Pancreas (tissue), 10 donors: ENCODE results near the gene SMYD3. TPM values are rescaled to one million over a fixed set of nuclear protein-coding genes. Genes with fewer than 3 reads are reported as not detected.

Experiments used
- ATAC-seq, 4 donors: fragments of 200-7000 bp; cut with Tn5 transposase; one replicate each; pipeline versions ENCODE4 v1.8.0 to v1.9.1; 2020; ENCODE audit warnings: mild to moderate bottlenecking in 4 of 4, moderate library complexity in 4 of 4
- DNase-seq, 6 donors: peaks; one replicate each; pipeline ENCODE4 v3.0.0-alpha.2; 2020
- FAIRE-seq: peaks from 2 replicates; lab custom pipeline; 2012; peaks lifted over from hg19 to GRCh38; lab: Jason Lieb, UNC
- H3K27ac ChIP-seq, 4 donors: fragments of 200-600 bp; sonication (generic); 1 replicate in 3 of 4; 2 replicates in 1 of 4; pipeline versions ENCODE4 v1.5.0 to v1.8.0; 2020
- H3K27me3 ChIP-seq, 4 donors: fragments of 200-600 bp; one replicate each; pipeline ENCODE4 v1.8.0; 2021
- H3K36me3 ChIP-seq, 3 donors: fragments of 200-600 bp; sonication (generic) in 1 of 3; one replicate each; pipeline versions ENCODE4 v1.5.0 to v1.8.0; 2020 to 2021
- H3K4me1 ChIP-seq, 3 donors: fragments of 200-600 bp; one replicate each; pipeline ENCODE4 v1.8.0; 2021
- H3K4me3 ChIP-seq, 4 donors: fragments of 200-600 bp; sonication (generic) in 2 of 4; one replicate each; pipeline versions ENCODE4 v1.5.0 to v1.8.0; 2020 to 2021
- H3K9me3 ChIP-seq, 4 donors: fragments of 200-600 bp; one replicate each; pipeline ENCODE4 v1.8.0; 2021
- CTCF ChIP-seq, 4 donors: fragments of 200-600 bp; sonication (generic) in 3 of 4; IDR thresholded peaks; one replicate each; pipeline versions ENCODE4 v1.5.0 to v1.8.0; 2021; ENCODE audit warnings: antibody characterized with exemption in 4 of 4
- WGBS, 2 donors: extraction: QIAGEN DNeasy Blood & Tissue Kit; methylation state at CpG; one replicate each; pipeline ENCODE4 v1.1.7; 2013; 5-methylcytosine and 5-hydroxymethylcytosine counted together
- intact Hi-C, 3 donors: fragments of 100-400 bp; cut with DNase I; formaldehyde crosslinking; loops; one replicate each; pipeline versions ENCODE4 v1.11.1 to v1.14.2; 2022
- polyA plus RNA-seq, 2 donors: library from polyadenylated mRNA; stranded (reverse); fragments of 200-250 nt; gene quantifications; one replicate each; pipeline ENCODE4 v1.2.3, GENCODE V29; 2013
- total RNA-seq, 6 donors: library from RNA; stranded (reverse); fragmentation: NEBNext Ultra II Directional in 4 of 6; extraction: Animal tissue kit (Norgen Biotek cat#: 25700) in 4 of 6; gene quantifications; one replicate each; pipeline versions ENCODE4 v1.2.1 to v1.2.4, GENCODE V29; 2021 to 2023
- donor health status: healthy with polysubstance abuse.
- donor health status: DM: no; HTN: no; CAD: no; lungs with moderate emphysema.
- donor health status: DM: no; HTN: no; CAD: no.
- donor health status: control.
- donor health status: control.
- donor health status: Bipolar disorder and iron deficiency.
- donor health status: DM: yes; HTN: yes; CAD: no.
- donor health status: DM: no; HTN: no; CAD: no.
- donor health status: DM: no; HTN: no; CAD: no.
- donor health status: DM: yes; HTN: yes; CAD: no.

SMYD3 gene
- total and polyA plus RNA-seq, 8 donors, result 4.6 to 10.5 (median 6.7) TPM

- H3K27ac ChIP-seq, result no peak overlapping the region
- H3K4me3 ChIP-seq, result no peak overlapping the region
- FAIRE-seq (no peak), DNase-seq (no peak), ATAC-seq (no peak)
- H3K9me3 ChIP-seq, result no peaks in the 10 kb centered on the region
- H3K4me1 ChIP-seq, result no peaks in the 10 kb centered on the region
- no peaks in the 10 kb centered on the region for H3K27me3 ChIP-seq
- WGBS, 2 donors, result 85 to 97% methylated on average over 3 of the region's 3 CpGs
- TF ChIP-seq CTCF (IDR thresholded peaks at IDR 0.05), result no peak
- no peaks in the 10 kb centered on the region for H3K36me3 ChIP-seq
- intact Hi-C loops, result no loop called here
These were observed 610.8 kb downstream of the SMYD3 start for GRCh38 chr1:245896258-245896657.

GRCh38 chr1:245895455-245895959, 611.6 kb downstream of the SMYD3 start:
- no peak for TF ChIP-seq CTCF (IDR thresholded peaks at IDR 0.05)
- no peak overlapping the region for H3K27ac ChIP-seq
- FAIRE-seq (no peak), ATAC-seq (no peak), DNase-seq (no peak)
- H3K36me3 ChIP-seq, result no peaks in the 10 kb centered on the region
- no peaks in the 10 kb centered on the region for H3K4me1 ChIP-seq
- H3K27me3 ChIP-seq, result no peaks in the 10 kb centered on the region
- intact Hi-C loops, result no loop called here
- H3K9me3 ChIP-seq, result no peaks in the 10 kb centered on the region
- WGBS, 2 donors, result 93 to 96% methylated on average over 5 of the region's 5 CpGs
- H3K4me3 ChIP-seq, result no peak overlapping the region

GRCh38 chr1:245894843-245895242, 612.2 kb downstream of the SMYD3 start:
- no peak for ATAC-seq
- Histone ChIP-seq H3K9me3 (no peaks in the 10 kb centered on the region), H3K4me3 (no peak overlapping the region), H3K27ac (no peak overlapping the region), H3K4me1 (no peaks in the 10 kb centered on the region), H3K27me3 (no peaks in the 10 kb centered on the region), H3K36me3 (no peaks in the 10 kb centered on the region)
- no peak for FAIRE-seq
- 79 to 81% methylated on average over 7 of the region's 7 CpGs for whole genome bisulfite sequencing, 2 donors
- no peak for TF ChIP-seq CTCF (IDR thresholded peaks at IDR 0.05)
- no peak for DNase-seq
- intact Hi-C loops, result no loop called here

GRCh38 chr1:245893025-245893424, 614.1 kb downstream of the SMYD3 start:
- Histone ChIP-seq H3K36me3 (no peaks in the 10 kb centered on the region), H3K4me1 (no peaks in the 10 kb centered on the region), H3K9me3 (no peaks in the 10 kb centered on the region), H3K27me3 (no peaks in the 10 kb centered on the region), H3K27ac (no peak overlapping the region), H3K4me3 (no peak overlapping the region)
- DNase-seq (no peak), FAIRE-seq (no peak), ATAC-seq (no peak)
- intact Hi-C loops, result no loop called here
- no peak for TF ChIP-seq CTCF (IDR thresholded peaks at IDR 0.05)
- 78 to 79% methylated on average over 1 of the region's 1 CpG for WGBS, 2 donors

GRCh38 chr1:245888809-245889208, 618.3 kb downstream of the SMYD3 start:
- Histone ChIP-seq H3K27me3 (no peaks in the 10 kb centered on the region), H3K9me3 (no peaks in the 10 kb centered on the region), H3K4me3 (no peak overlapping the region), H3K36me3 (no peaks in the 10 kb centered on the region), H3K27ac (no peak overlapping the region), H3K4me1 (no peaks in the 10 kb centered on the region)
- intact Hi-C loops, result no loop called here
- FAIRE-seq (no peak), ATAC-seq (no peak), DNase-seq (no peak)
- TF ChIP-seq CTCF (IDR thresholded peaks at IDR 0.05), result no peak
- WGBS, 2 donors, result 63 to 69% methylated on average over 2 of the region's 2 CpGs
